ENCODE results near the gene ARHGEF33. TPM values are rescaled to one million over a fixed set of nuclear protein-coding genes. Genes with fewer than 3 reads are reported as not detected.

The ARHGEF33 gene
- total and polyA plus RNA-seq, 2 experiments from 2014 or later: 0.10 to 1.8 TPM

DNA sequence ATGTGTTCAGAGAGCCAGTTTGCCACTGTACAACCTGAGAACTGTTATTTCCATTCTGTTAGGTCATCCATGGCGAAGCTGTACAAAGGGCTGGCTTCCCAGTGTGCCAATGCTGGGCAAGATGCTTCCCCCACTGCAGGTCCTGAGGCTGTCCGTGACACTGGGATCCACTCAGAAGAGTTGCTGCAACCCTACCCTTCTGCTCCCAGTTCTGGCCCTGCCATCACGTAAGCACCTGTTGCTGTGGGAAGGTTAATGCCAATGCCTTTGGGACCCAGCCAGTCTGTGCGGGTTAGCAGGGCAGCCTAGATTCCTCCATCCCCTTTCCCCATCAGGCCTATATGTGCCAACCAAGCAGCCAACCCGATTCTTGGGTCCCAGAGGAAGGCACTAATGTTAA lies 68.3 kb downstream of the ARHGEF33 start:
- Histone ChIP-seq H3K4me1 (ENCODE audit: insufficient read depth) (peaks cover 5% of the 10 kb centered on the region), H4K20me1 (replicated peaks; ENCODE audit: insufficient read depth) (no peaks in the 10 kb centered on the region), H3K27me3 (ENCODE audit: insufficient read depth) (peaks cover 40% of the 10 kb centered on the region), H3K9me2 (ENCODE audit: insufficient read depth) (no peaks in the 10 kb centered on the region; the same call in 1 of the 2 replicates), H3K27ac (ENCODE audit: low read depth) (no peak overlapping the region), H2AFZ (no peak overlapping the region), H3K4me3 (no peak overlapping the region), H3K79me2 (replicated peaks; ENCODE audit: insufficient read depth) (no peaks in the 10 kb centered on the region), H3K4me2 (no peak overlapping the region), H3F3A (replicated peaks; ENCODE audit: low read depth) (0 out of 2 replicates have a peak, but pooled peaks cover 13% of the 10 kb centered on the region), H3K36me3 (ENCODE audit: insufficient read depth) (no peaks in the 10 kb centered on the region)
- Mint-ChIP-seq H3K4me1 (no peaks in the 10 kb centered on the region; the same call in 2 of the 3 replicates), H3K4me3 (no peak overlapping the region), H3K27ac (no peak overlapping the region), H3K36me3 (ENCODE audit: low read depth) (peaks cover 2% of the 10 kb centered on the region; the same call in 1 of the 3 replicates), H3K27me3 (ENCODE audit: insufficient read depth, low read depth, poor library complexity) (peaks cover 35% of the 10 kb centered on the region), H3K9me3 (0 out of 3 replicates have a peak, but pooled peaks cover 4% of the 10 kb centered on the region)
- DNase-seq (ENCODE audit: low spot score) (no peak), ATAC-seq (no peak)
- TF ChIP-seq, protein P1, sequence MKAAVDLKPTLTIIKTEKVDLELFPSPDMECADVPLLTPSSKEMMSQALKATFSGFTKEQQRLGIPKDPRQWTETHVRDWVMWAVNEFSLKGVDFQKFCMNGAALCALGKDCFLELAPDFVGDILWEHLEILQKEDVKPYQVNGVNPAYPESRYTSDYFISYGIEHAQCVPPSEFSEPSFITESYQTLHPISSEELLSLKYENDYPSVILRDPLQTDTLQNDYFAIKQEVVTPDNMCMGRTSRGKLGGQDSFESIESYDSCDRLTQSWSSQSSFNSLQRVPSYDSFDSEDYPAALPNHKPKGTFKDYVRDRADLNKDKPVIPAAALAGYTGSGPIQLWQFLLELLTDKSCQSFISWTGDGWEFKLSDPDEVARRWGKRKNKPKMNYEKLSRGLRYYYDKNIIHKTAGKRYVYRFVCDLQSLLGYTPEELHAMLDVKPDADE (IDR thresholded peaks at IDR 0.05): no peak
- TF ChIP-seq, protein P2, sequence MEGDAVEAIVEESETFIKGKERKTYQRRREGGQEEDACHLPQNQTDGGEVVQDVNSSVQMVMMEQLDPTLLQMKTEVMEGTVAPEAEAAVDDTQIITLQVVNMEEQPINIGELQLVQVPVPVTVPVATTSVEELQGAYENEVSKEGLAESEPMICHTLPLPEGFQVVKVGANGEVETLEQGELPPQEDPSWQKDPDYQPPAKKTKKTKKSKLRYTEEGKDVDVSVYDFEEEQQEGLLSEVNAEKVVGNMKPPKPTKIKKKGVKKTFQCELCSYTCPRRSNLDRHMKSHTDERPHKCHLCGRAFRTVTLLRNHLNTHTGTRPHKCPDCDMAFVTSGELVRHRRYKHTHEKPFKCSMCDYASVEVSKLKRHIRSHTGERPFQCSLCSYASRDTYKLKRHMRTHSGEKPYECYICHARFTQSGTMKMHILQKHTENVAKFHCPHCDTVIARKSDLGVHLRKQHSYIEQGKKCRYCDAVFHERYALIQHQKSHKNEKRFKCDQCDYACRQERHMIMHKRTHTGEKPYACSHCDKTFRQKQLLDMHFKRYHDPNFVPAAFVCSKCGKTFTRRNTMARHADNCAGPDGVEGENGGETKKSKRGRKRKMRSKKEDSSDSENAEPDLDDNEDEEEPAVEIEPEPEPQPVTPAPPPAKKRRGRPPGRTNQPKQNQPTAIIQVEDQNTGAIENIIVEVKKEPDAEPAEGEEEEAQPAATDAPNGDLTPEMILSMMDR (conservative IDR thresholded peaks at IDR 0.05; ENCODE audit: low read depth in 2 of 2): no peak
- no peak for TF ChIP-seq STAT1 (IDR thresholded peaks at IDR 0.05; ENCODE audit: unreplicated experiment)
- TF ChIP-seq EZH2 (IDR thresholded peaks at IDR 0.05; ENCODE audit: low read depth, unreplicated experiment): no peak

DNA sequence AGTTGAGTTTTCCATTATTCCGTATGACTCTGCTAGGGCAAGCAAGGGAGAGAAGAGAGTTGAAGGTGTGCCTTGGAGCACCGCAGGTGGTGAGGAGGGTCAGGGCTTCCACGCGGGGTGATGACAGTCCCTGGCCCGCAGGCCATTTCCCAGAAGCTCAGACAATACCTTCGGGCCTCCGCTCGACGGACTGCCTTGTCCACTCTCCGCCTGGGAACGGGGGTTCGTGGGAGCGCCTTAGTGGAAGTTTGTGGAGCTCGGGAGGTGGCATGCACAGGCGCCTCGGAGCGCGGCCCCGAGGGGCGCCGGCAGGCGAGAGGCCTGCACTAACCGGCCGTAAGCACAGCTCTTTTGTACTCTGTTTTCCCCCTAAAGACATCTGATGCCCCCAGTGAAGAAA lies 69.8 kb downstream of the ARHGEF33 start:
- peaks cover 35% of the 10 kb centered on the region for H3K27me3 Mint-ChIP-seq (ENCODE audit: insufficient read depth, low read depth, poor library complexity)
- H3K4me2 ChIP-seq: peak overlapping the region; percentile 86
- H3K4me3 ChIP-seq: peak overlapping the region; percentile 58; the same call in 1 of the 2 replicates
- ATAC-seq (no peak; the same call in 1 of the 3 replicates), DNase-seq (ENCODE audit: low spot score) (no peak)
- H3K27me3 ChIP-seq (ENCODE audit: insufficient read depth): peaks cover 40% of the 10 kb centered on the region
- H2AFZ ChIP-seq: peak overlapping the region; percentile 98
- peaks cover 12% of the 10 kb centered on the region; the same call in 1 of the 3 replicates for H3K9me3 Mint-ChIP-seq
- H3K4me1 Mint-ChIP-seq: no peaks in the 10 kb centered on the region; the same call in 2 of the 3 replicates
- no peaks in the 10 kb centered on the region for H4K20me1 ChIP-seq (replicated peaks; ENCODE audit: insufficient read depth)
- H3K4me3 Mint-ChIP-seq: peak overlapping the region; percentile 29; the same call in 2 of the 3 replicates
- H3K27ac Mint-ChIP-seq: no peak overlapping the region
- 0 out of 2 replicates have a peak, but pooled peaks cover 13% of the 10 kb centered on the region for H3F3A ChIP-seq (replicated peaks; ENCODE audit: low read depth)
- H3K36me3 ChIP-seq (ENCODE audit: insufficient read depth): no peaks in the 10 kb centered on the region
- peaks cover 5% of the 10 kb centered on the region for H3K4me1 ChIP-seq (ENCODE audit: insufficient read depth)
- H3K27ac ChIP-seq (ENCODE audit: low read depth): no peak overlapping the region
- H3K36me3 Mint-ChIP-seq (ENCODE audit: low read depth): peaks cover 2% of the 10 kb centered on the region; the same call in 1 of the 3 replicates
- no peaks in the 10 kb centered on the region; the same call in 1 of the 2 replicates for H3K9me2 ChIP-seq (ENCODE audit: insufficient read depth)
- no peaks in the 10 kb centered on the region for H3K79me2 ChIP-seq (replicated peaks; ENCODE audit: insufficient read depth)
- TF ChIP-seq, protein P1 (IDR thresholded peaks at IDR 0.05): no peak
- TF ChIP-seq, protein P3, sequence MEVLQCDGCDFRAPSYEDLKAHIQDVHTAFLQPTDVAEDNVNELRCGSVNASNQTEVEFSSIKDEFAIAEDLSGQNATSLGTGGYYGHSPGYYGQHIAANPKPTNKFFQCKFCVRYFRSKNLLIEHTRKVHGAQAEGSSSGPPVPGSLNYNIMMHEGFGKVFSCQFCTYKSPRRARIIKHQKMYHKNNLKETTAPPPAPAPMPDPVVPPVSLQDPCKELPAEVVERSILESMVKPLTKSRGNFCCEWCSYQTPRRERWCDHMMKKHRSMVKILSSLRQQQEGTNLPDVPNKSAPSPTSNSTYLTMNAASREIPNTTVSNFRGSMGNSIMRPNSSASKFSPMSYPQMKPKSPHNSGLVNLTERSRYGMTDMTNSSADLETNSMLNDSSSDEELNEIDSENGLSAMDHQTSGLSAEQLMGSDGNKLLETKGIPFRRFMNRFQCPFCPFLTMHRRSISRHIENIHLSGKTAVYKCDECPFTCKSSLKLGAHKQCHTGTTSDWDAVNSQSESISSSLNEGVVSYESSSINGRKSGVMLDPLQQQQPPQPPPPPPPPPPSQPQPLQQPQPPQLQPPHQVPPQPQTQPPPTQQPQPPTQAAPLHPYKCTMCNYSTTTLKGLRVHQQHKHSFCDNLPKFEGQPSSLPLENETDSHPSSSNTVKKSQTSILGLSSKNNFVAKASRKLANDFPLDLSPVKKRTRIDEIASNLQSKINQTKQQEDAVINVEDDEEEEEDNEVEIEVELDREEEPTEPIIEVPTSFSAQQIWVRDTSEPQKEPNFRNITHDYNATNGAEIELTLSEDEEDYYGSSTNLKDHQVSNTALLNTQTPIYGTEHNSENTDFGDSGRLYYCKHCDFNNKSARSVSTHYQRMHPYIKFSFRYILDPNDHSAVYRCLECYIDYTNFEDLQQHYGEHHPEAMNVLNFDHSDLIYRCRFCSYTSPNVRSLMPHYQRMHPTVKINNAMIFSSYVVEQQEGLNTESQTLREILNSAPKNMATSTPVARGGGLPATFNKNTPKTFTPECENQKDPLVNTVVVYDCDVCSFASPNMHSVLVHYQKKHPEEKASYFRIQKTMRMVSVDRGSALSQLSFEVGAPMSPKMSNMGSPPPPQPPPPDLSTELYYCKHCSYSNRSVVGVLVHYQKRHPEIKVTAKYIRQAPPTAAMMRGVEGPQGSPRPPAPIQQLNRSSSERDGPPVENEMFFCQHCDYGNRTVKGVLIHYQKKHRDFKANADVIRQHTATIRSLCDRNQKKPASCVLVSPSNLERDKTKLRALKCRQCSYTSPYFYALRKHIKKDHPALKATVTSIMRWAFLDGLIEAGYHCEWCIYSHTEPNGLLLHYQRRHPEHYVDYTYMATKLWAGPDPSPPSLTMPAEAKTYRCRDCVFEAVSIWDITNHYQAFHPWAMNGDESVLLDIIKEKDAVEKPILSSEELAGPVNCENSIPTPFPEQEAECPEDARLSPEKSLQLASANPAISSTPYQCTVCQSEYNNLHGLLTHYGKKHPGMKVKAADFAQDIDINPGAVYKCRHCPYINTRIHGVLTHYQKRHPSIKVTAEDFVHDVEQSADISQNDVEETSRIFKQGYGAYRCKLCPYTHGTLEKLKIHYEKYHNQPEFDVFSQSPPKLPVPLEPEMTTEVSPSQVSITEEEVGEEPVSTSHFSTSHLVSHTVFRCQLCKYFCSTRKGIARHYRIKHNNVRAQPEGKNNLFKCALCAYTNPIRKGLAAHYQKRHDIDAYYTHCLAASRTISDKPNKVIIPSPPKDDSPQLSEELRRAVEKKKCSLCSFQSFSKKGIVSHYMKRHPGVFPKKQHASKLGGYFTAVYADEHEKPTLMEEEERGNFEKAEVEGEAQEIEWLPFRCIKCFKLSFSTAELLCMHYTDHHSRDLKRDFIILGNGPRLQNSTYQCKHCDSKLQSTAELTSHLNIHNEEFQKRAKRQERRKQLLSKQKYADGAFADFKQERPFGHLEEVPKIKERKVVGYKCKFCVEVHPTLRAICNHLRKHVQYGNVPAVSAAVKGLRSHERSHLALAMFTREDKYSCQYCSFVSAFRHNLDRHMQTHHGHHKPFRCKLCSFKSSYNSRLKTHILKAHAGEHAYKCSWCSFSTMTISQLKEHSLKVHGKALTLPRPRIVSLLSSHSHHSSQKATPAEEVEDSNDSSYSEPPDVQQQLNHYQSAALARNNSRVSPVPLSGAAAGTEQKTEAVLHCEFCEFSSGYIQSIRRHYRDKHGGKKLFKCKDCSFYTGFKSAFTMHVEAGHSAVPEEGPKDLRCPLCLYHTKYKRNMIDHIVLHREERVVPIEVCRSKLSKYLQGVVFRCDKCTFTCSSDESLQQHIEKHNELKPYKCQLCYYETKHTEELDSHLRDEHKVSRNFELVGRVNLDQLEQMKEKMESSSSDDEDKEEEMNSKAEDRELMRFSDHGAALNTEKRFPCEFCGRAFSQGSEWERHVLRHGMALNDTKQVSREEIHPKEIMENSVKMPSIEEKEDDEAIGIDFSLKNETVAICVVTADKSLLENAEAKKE (CRISPR knock-in tag; IDR thresholded peaks at IDR 0.05): no peak
- no peak for TF ChIP-seq NANOG (IDR thresholded peaks at IDR 0.05; ENCODE audit: borderline replicate concordance)

Measured in GM23338 (cell line).